ENCODE measurements around the gene POLD1. TPM values are rescaled to one million over a fixed set of nuclear protein-coding genes. Genes with fewer than 3 reads are reported as not detected.

POLD1 gene
- total and polyA plus RNA-seq, 2 of the 13 experiments (the other 11 are each of a cell fraction or from before 2014, with no cell fraction given), result 17.4 to 54.0 TPM

DNA sequence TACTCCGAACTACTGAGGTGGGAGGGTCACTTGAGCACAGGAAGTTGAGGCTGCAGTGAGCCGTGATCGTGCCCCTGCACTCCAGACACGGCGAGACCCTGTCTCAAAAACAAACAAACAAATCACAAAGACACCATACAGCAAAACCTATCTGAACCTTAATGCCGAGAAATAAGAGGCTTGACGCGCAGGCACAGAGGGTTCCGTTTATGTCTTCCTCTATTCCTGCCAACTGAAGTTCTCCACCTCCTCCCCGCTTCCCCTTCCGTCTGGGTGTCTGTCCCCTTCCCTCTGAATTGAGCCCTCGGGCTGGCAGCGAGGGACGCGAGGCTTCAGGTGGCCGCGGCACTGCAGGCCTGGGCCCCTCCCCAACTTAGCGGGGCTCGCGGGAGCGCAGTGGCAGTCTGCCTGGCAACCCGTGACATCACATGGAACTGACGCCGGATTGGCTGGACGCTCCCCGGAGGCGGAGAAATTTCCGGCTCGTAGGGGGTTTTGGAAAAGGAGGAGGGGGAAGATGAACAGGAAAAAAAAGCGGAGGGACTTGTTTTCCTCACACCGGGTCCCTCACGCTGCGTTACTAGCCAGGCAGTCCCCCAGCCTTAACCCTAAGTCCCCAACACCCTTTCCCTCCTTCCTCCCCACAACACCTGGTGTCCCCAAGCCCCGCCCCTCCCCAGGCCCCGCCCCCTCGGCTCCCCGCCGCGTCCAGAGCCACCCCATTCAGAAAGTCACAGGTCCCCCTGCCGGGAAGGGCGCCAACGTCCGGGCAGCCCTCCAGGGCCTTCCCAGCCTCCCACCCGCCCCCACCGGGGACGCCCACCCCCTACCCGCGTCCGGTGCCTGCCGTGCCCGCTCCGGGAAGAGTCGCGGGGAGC is 47.4 kb downstream of the POLD1 start (continued):
- peak; percentile 52; the same call in 1 of the 2 replicates for TF ChIP-seq KAT8 (CRISPR knock-in tag; IDR thresholded peaks at IDR 0.05)
- TF ChIP-seq REPIN1 (CRISPR knock-in tag; IDR thresholded peaks at IDR 0.05; ENCODE audit: borderline replicate concordance, low read depth), result peak; percentile 26; the same call in 1 of the 2 replicates
- 0 out of 2 replicates have a peak, but pooled peaks have one; percentile 13 for TF ChIP-seq ZNF232 (CRISPR knock-in tag; IDR thresholded peaks at IDR 0.05; ENCODE audit: borderline replicate concordance)
- TF ChIP-seq PHF8 (CRISPR knock-in tag; IDR thresholded peaks at IDR 0.05), result peak; percentile 58
- 0 out of 2 replicates have a peak, but pooled peaks have one; percentile 17 for TF ChIP-seq ZNF263 (CRISPR knock-in tag; IDR thresholded peaks at IDR 0.05)
- TF ChIP-seq ZFX (CRISPR knock-in tag; IDR thresholded peaks at IDR 0.05; ENCODE audit: low read depth), result peak; percentile 91
- TF ChIP-seq, protein P1, sequence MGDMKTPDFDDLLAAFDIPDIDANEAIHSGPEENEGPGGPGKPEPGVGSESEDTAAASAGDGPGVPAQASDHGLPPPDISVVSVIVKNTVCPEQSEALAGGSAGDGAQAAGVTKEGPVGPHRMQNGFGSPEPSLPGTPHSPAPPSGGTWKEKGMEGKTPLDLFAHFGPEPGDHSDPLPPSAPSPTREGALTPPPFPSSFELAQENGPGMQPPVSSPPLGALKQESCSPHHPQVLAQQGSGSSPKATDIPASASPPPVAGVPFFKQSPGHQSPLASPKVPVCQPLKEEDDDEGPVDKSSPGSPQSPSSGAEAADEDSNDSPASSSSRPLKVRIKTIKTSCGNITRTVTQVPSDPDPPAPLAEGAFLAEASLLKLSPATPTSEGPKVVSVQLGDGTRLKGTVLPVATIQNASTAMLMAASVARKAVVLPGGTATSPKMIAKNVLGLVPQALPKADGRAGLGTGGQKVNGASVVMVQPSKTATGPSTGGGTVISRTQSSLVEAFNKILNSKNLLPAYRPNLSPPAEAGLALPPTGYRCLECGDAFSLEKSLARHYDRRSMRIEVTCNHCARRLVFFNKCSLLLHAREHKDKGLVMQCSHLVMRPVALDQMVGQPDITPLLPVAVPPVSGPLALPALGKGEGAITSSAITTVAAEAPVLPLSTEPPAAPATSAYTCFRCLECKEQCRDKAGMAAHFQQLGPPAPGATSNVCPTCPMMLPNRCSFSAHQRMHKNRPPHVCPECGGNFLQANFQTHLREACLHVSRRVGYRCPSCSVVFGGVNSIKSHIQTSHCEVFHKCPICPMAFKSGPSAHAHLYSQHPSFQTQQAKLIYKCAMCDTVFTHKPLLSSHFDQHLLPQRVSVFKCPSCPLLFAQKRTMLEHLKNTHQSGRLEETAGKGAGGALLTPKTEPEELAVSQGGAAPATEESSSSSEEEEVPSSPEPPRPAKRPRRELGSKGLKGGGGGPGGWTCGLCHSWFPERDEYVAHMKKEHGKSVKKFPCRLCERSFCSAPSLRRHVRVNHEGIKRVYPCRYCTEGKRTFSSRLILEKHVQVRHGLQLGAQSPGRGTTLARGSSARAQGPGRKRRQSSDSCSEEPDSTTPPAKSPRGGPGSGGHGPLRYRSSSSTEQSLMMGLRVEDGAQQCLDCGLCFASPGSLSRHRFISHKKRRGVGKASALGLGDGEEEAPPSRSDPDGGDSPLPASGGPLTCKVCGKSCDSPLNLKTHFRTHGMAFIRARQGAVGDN (CRISPR knock-in tag; IDR thresholded peaks at IDR 0.05), result peak; percentile 83
- TF ChIP-seq, protein P2, sequence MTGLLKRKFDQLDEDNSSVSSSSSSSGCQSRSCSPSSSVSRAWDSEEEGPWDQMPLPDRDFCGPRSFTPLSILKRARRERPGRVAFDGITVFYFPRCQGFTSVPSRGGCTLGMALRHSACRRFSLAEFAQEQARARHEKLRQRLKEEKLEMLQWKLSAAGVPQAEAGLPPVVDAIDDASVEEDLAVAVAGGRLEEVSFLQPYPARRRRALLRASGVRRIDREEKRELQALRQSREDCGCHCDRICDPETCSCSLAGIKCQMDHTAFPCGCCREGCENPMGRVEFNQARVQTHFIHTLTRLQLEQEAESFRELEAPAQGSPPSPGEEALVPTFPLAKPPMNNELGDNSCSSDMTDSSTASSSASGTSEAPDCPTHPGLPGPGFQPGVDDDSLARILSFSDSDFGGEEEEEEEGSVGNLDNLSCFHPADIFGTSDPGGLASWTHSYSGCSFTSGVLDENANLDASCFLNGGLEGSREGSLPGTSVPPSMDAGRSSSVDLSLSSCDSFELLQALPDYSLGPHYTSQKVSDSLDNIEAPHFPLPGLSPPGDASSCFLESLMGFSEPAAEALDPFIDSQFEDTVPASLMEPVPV (CRISPR knock-in tag; IDR thresholded peaks at IDR 0.05), result no peak
- peak; percentile 19; the same call in 1 of the 2 replicates for TF ChIP-seq HOXA3 (CRISPR knock-in tag; IDR thresholded peaks at IDR 0.05)
- no peak for TF ChIP-seq LCORL (IDR thresholded peaks at IDR 0.05)
- peak; percentile 54 for TF ChIP-seq LCORL (CRISPR knock-in tag; IDR thresholded peaks at IDR 0.05)
- peak; percentile 92 for TF ChIP-seq CREM (IDR thresholded peaks at IDR 0.05)
- peak; percentile 58; the same call in 1 of the 2 replicates for TF ChIP-seq CREM (CRISPR knock-in tag; IDR thresholded peaks at IDR 0.05)
- TF ChIP-seq ZNF552 (CRISPR knock-in tag; IDR thresholded peaks at IDR 0.05; ENCODE audit: borderline replicate concordance), result no peak
- TF ChIP-seq, protein P3, sequence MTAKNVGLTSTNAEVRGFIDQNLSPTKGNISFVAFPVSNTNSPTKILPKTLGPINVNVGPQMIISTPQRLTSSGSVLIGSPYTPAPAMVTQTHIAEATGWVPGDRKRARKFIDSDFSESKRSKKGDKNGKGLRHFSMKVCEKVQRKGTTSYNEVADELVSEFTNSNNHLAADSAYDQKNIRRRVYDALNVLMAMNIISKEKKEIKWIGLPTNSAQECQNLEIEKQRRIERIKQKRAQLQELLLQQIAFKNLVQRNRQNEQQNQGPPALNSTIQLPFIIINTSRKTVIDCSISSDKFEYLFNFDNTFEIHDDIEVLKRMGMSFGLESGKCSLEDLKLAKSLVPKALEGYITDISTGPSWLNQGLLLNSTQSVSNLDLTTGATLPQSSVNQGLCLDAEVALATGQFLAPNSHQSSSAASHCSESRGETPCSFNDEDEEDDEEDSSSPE (CRISPR knock-in tag; IDR thresholded peaks at IDR 0.05), result peak; percentile 28; the same call in 1 of the 2 replicates
- no peak for TF ChIP-seq NFE2L1 (CRISPR knock-in tag; IDR thresholded peaks at IDR 0.05; ENCODE audit: borderline replicate concordance)
- peak; percentile 34 for TF ChIP-seq AGO1 (IDR thresholded peaks at IDR 0.05; ENCODE audit: low read depth, low read length, poor library complexity, severe bottlenecking)
- no peak for TF ChIP-seq SMARCC2 (IDR thresholded peaks at IDR 0.05)
- TF ChIP-seq, protein P4, sequence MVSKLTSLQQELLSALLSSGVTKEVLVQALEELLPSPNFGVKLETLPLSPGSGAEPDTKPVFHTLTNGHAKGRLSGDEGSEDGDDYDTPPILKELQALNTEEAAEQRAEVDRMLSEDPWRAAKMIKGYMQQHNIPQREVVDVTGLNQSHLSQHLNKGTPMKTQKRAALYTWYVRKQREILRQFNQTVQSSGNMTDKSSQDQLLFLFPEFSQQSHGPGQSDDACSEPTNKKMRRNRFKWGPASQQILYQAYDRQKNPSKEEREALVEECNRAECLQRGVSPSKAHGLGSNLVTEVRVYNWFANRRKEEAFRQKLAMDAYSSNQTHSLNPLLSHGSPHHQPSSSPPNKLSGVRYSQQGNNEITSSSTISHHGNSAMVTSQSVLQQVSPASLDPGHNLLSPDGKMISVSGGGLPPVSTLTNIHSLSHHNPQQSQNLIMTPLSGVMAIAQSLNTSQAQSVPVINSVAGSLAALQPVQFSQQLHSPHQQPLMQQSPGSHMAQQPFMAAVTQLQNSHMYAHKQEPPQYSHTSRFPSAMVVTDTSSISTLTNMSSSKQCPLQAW (CRISPR knock-in tag; IDR thresholded peaks at IDR 0.05), result peak; percentile 67; the same call in 1 of the 2 replicates

Data from HepG2 (cell line).